HG03432 (cell line): ENCODE data around the gene GAST.
"Not testable (repeated sequence)": the region's sequence is repeated elsewhere in the genome, so short reads cannot be mapped to it uniquely, and the experiment has no call there.

Experiments
- ATAC-seq: cut with Tn5 transposase; IDR thresholded peaks from one replicate; pipeline ENCODE4 v1.9.1; 2021; ENCODE audit warnings: mild to moderate bottlenecking, moderate library complexity; ENCODE audit not compliant: unreplicated experiment

Gene GAST

DNA sequence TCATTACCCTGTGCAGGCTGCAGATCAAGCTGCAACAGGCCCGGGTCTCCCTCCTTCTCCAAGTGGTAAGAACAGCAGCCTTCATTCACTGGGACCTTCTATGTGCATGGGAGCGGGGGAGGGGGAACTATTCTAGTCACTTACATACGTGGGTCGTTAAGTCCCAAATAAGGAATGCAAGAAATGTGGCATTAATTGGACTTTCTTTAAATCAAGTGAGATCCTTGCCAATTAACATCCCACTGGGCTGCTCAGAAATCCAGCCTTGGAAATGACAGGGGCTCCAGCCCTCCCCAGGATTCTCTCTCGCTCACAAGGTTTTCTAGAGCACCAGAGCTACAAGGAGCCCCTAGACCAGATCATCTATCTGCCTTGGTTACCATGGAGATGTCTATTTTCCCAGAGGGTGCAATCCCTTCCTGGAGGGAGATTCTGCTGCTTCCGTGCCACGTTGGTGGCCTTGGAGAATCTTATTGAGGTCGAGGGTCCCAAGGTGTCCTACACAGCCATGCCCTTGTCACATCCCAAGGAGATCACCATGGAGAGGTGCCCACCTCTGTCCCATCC, 28.6 kb upstream of the GAST start:
- ATAC-seq: no peak

DNA sequence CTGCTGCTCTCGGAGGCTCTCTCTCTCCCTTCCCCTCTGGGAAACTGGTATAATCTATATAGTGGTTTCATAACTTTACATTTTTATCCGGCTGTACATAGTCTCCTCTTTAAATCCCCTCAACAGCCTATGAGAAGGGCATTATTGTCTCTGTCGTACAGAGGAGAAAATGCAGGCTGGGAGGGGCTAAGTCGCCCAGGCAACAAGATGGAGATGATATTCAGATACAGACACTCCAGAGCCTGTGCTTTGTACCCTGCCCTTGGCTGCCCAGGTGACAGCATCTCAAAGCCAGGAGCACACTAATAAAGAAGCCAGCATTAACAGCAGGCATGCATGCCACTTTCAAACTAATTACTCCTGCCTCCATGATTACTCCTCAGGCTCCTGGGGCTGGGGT, 28.1 kb upstream of the GAST start:
- no peak for ATAC-seq

DNA sequence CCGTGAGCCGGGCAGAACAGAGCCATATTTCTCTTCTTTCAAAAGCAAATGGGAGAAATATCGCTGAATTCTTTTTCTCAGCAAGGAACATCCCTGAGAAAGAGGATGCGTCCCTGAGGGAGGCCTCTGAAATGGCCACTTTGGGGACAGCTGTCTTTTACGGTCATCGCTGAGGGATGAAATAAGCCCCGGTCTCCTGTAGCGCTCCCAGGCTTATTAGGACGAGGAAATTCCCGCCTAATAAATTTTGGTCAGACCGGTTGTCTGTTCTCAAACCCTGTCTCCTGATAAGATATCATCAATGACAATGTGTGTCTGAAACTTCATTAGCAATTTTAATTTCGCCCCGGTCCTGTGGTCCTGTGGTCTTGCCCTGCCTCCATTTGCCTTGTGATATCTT, 26.4 kb upstream of the GAST start:
- not testable (repeated sequence) for ATAC-seq

DNA sequence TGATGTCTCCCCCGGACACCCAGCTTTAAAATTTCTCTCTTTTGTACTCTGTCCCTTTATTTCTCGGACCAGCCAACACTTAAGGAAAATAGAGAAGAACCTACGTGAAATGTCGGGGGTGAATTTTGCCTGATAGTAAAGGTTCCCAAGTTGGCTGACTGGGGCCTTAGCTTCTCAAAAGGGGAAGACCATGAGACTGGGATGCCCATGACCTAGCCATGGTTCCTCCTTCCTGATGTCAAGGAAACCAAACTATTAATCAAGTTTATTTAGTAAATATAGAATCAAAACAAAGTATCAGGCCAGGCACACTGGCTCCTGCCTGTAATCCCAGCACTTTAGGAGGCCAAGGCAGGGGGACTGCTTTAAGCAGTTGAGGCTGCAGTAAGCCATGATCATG, 25.9 kb upstream of the GAST start:
- ATAC-seq: no peak

DNA sequence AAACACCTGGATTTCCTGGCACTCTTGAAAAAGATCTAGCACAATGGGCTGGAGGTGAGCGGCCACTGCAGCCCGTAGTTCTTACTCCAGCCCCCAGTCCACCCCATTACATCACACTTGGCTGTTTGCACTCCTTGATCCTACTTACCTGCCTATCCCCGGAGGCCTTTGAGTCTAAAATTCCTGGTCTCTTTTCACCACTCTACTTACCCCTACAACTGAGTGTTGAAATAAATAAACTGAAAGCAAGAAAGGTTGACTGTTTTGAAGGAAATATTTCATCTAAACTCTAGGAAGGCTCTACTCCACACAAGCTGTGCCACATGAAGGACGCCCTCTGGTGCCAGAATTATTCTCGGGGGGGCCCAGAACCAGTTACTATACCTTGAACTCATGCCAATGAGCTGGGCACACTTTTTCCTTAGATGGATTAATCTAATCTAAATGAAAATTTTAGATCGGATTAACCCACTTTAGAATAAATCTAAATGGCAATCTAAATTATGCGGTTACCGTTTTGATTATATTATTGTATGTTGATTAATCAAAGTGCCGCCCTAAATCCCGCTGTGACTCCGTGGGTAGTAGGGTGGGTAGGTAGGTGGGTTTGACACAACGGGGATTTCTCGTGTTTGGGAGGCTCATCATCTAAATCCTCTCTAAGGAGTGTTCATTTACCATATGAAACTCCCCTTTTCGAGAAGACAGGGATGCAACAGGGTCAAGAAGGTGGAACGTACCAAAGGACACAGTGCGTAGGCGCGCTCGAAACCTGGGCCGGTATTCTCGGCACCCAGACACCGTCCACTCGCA, 24.1 kb upstream of the GAST start:
- ATAC-seq: no peak

DNA sequence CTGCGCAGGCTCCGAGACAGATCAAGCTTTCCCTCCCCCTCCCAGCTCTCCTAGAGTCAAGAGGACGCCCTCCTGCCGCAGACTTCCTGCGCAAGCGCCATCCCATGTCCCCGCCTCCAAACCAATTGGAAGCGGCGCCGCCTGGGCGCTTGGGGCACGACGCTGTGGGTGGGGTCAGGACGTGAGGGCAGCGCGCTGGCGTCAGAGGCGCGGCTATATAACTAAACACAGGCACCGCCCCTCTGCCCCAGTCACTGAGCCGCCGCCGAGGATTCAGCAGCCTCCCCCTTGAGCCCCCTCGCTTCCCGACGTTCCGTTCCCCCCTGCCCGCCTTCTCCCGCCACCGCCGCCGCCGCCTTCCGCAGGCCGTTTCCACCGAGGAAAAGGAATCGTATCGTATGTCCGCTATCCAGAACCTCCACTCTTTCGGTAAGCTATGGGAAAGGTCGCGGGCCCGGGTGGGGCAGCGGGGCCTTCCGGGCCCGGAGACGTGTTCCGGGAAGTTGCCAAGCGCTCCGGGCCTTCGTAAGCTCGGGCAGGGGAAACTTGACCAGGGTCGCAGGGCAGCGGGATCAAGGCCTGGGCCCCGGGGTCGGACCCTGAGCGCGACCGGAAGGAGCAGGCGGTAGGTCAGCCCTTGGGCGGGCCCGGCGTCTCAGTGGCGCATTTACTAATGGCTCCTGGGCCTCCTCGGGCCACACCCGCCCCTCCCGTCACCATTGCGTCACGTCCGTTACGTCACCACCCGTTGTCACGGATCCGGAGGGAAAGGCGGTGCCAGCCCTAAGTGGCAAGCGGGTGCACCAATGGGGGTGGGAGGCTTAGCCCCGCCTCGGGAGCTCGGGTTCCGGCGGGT, 23.3 kb upstream of the GAST start, which contains the start of gene EIF1:
TSS of gene EIF1 (plus strand) at position 245 of the 856 bp plus-strand sequence. CDS start at position 399, 154 bp downstream.
- ATAC-seq: peak; percentile 73

DNA sequence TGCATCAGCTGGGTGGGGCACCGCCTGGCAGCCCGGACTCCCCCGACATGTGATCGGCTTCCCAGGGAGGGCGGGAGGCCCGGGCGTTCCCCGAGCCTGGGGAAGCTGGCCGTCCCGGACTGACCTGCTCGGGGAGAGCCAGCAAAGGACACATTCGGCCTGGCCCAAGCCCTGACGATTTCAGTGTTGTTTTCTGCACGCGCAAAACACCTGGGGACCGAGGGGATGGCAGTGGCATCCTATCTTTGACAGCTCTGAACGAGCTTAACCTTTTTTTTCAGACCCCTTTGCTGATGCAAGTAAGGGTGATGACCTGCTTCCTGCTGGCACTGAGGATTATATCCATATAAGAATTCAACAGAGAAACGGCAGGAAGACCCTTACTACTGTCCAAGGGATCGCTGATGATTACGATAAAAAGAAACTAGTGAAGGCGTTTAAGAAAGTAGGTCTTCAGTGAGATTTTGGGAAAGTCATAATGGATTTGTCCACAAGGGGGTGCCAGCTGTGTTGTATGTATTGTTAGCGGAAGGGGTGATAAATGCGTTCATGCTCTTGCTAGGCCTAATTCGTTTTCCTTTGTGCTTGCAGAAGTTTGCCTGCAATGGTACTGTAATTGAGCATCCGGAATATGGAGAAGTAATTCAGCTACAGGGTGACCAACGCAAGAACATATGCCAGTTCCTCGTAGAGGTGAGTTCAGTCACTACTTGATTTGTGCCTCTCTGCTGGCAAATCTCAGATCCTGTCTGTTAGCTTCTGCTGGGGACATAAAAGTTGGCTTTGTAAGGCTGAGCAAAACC, 22.4 kb upstream of the GAST start:
- ATAC-seq: no peak

DNA sequence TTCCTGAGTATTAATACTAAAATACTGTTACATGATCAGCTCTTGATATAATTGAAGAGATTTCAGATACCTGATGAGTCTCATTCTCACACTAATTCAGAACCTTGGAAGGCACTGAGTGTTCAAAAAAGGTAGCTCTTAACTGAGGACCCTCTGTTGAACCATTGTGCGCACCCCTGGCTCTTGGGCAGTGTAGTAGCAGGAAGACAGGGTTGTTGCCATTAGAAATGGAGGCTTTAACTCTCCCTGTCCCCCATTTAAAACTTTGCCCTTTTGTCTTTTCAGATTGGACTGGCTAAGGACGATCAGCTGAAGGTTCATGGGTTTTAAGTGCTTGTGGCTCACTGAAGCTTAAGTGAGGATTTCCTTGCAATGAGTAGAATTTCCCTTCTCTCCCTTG, 21.6 kb upstream of the GAST start:
- no peak for ATAC-seq

DNA sequence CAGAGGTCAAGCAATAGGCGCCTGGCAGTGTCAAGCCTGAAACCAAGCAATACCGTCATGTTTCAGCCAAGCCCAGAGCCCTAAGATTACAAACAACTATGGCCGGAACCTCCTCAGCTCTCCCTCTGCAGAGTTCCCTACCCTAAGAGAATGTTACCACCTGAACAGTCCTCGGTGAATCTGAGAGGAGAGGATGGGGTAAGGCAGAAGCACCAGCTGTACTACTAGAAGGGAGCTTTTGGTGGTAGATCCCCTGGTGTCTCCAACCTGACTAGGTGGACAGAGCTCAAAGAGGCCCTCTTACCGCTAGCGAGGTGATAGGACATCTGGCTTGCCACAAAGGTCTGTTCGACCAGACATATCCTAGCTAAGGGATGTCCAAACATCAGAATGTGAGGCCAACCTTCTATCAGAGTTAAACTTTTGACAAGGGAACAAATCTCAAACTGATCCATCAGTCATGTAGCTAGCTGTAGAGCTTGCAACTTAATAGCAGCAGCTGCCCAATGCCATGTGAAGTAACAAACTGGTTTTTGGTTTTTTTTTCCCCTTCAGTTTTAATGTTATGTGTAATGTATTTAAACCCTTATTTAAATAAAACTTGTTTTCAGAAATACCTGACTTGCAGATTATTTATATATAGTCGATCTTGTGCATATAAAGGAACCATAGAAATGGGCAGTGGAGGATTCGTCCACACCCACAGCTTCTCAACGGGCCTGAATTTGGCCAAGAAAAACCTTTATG, 20.9 kb upstream of the GAST start:
- ATAC-seq: no peak

DNA sequence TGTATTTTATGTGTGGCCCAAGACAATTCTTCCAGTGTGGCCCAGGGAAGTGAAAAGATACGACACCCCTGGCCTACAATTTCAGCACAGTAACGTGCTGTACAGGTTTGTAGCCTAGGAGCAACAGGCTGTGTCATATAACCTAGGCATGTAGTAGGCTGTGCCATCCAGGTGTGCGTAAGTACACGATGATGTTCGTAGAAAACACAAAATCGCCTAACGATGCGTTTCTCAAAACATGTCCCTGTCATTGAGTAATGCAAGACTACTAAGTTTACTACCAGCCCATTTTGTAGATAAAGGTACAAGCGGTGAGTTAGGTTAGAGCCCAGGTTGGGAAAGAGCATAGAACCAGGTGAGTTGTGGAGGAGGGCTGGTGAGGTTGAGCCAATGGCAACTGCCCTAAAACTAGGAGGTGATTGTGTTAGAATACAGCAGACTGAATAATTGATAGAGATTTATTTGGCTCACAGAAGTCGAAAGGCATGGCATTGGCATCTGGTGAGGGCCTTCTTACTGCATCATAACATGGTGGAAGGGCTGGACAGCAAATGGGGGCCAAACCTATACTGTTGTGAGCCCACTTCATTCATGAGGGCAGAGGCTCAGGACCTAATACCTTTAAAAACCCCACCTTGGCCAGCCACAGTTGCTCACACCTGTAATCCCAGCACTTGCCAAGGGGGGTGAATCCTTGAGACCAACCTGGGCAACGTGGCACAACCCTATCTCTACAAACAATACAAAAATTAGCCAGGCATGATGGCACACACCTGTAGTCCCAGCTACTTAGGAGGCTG, 19.2 kb upstream of the GAST start:
- no peak for ATAC-seq

DNA sequence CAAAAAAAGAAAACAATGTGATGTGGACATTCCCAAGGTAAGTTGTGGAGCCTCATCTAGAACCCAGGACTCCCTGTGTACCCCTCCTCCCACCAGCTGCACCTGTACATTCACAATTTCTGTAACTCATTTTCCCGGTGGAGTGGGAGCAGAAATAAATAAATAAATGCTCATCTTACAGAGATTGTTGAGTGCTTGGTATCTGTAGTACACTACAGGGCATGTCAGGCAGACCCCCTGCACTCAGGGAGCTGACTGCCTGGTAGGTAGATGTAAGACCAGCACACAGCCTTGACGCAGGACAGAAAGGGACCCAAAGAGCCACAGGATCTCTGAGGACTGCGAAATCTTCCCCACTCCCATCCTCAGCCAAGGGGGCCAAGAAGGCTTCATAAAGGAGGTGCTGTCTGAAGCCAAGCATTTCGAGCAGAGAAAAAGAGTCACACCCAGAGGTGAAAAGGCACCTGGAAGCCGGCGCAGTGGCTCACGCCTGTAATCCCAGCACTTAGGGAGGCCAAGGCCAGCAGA, 16.9 kb upstream of the GAST start:
- ATAC-seq: no peak

DNA sequence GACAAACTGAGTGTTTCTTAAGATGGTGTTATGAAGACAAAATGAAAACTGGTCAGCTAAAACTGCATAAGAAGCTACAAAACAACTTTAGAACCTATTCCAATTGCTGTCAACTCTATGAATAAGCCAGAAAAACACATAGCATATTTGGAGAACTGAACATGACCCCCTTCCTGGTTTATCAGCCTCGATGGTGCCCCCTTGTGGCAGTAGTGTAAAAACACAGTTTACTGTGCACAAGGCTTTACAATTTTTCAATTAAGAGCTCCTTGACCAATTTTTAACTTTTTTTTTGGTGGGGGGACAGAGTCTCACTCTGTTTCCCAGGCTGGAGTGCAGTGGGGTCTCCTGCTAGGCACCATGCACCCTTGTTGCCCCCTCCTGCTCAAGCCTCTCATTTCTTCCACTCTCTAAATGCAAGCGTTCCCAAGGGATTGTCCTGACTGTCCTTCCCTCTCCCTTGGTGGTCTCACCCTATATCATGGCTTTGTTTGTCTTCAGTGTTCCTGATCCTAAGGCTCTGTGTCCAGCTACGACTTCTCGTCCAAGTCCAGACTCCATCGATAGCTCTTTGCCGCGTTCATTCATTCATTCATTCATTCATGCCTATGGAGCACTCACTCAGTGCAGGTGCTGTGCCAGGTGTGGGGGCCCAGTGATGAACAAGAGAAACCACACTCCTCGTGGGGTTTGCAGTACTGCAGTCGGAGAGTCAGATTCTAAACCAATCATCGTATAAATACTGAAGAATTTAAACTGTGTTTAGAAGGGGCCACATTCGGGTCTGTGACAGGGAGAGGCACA, 16.0 kb upstream of the GAST start:
- no peak for ATAC-seq

DNA sequence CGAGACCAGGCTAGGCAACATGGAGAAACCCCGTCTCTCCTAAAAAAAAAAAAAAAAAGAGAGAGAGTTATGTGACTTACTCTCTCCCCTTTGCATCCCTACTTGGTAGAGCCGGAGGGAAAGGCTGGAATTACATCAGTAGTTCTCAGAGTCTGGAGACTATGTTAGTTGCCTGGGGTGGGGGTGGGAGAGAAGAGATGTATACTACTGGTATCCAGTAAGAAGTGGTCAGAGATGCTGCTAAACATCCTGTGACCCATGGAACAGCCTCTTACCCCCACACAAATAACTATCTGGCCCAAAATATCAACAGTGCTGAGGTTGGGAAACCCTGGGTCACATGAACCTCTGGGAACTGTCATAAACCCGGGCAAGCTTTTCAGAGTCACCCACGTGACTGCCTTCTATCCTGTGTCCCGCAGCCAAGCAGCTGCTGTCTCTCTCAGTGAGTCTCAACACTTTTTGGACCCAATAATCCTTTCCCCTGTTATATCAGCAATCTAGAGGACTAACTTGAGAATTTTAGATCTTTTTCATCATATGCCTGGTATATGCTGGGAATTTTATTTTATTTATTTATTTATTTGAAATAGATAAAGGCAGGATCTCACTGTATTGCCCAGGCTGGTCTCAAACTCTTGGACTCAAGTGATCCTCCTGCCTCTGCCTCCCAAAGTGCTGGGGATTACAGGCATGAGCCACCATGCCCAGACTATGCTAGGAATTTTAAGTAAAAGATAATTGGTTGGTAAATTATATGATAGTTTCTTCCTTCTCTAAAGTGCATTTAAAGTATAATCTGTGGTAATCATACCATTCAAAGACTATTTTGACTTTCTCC, 14.8 kb upstream of the GAST start:
- no peak for ATAC-seq

DNA sequence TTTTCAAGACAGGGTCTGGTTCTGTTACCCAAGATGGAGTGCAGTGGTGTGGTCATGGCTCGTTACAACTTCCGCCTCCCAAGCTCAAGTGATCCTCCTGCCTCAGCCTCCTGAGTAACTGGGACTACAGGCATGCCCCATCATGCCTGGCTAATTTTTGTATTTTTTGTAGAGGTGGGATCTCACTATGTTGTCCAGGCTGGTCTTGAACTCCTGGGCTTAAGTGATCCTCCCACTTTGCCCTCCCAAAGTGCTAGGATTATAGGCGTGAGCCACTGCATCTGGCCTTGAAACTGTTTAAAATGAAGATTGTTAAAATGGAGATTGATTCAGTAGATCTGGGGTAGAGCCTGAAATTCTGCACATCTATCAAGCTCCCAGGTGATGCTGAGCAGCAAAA, 11.3 kb upstream of the GAST start:
- ATAC-seq: not testable (repeated sequence)

DNA sequence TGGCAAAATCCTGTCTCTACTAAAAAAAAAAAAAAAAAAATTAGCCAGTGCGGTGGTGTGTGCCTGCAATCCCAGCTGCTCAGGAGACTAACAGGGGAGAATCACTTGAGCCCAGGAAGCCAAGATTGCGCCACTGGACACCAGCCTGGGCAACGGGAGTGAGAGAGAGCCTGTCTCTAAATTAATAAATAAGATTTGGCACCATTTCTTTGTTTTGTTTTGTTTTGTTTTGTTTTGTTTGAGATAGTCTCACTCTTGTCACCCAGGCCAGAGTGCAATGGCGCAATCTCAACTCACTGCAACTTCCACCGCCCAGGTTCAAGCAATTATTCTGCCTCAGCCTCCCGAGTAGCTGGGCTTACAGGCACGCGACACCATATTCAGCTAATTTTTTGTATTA, 9.4 kb upstream of the GAST start:
- no peak for ATAC-seq

DNA sequence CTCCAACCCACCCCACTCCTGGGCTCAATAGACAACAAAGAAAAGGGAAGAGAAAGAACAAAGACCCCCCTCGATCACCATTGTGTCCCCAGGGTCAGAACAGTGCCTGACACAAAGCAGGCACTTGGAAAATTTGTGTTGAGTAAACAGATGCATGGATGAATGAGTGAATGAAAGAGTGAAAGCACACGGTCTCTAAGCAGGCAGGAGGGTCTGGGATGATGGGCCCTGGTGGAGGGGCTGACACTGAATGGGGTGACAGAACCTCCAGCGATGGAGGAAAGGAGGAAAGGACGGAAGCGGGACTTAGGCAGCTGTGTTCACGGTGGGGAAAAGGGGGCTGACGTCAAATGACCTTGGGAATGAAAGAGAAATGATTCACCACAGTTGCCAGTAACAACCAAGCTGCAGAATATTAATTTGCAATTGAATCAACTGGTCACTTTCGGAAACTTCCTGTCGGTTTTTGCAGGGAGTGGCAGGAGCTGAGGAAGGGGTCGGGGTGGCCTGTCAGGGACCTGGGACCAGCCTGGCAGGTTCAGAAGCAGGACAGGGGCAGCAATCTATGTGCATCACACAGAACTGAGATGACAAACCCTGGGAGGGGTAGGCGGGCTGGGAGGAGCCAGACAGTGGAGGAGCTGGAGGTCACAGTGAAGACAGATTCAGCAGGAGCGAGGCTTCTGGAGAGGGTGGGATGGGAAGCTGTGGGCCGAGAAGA, 6.7 kb upstream of the GAST start:
- no peak for ATAC-seq
